ENCODE data around the gene SHBG.

GRCh38 chr17:7646457-7646856, 16.5 kb downstream of the SHBG start:
- TF ChIP-seq CREB1 (IDR thresholded peaks at IDR 0.05; ENCODE audit: low read depth): no peak
- no peak for TF ChIP-seq TEAD4 (IDR thresholded peaks at IDR 0.05)
- no peak for TF ChIP-seq MAX (IDR thresholded peaks at IDR 0.05)
- TF ChIP-seq EP300 (IDR thresholded peaks at IDR 0.05; ENCODE audit: borderline replicate concordance): no peak
- no peak for TF ChIP-seq TAF1 (IDR thresholded peaks at IDR 0.05; ENCODE audit: low read depth)
- no peak for TF ChIP-seq RAD21 (IDR thresholded peaks at IDR 0.05; ENCODE audit: low read depth)
- TF ChIP-seq REST (IDR thresholded peaks at IDR 0.05; ENCODE audit: low read depth): no peak
- TF ChIP-seq CEBPB (IDR thresholded peaks at IDR 0.05): no peak
- no peak for TF ChIP-seq TCF12 (IDR thresholded peaks at IDR 0.05; ENCODE audit: low read depth)
- no peak for TF ChIP-seq ZBTB7A (IDR thresholded peaks at IDR 0.05; ENCODE audit: low read depth)
- TF ChIP-seq USF1 (IDR thresholded peaks at IDR 0.05): no peak
- no peak for TF ChIP-seq NFIC (IDR thresholded peaks at IDR 0.05)
- TF ChIP-seq FOXM1 (IDR thresholded peaks at IDR 0.05; ENCODE audit: borderline replicate concordance, low read depth): no peak

Data from Ishikawa (cell line).